Stomach (tissue), 9 donors: ENCODE results near the gene SLC17A3. TPM values are rescaled to one million over a fixed set of nuclear protein-coding genes. Genes with fewer than 3 reads are reported as not detected.

Source experiments
- DNase-seq, 2 donors: peaks; one replicate each; pipeline versions ENCODE4 v3.0.0 to v3.0.0-alpha.2; 2013 to 2019
- H3K27ac ChIP-seq, 5 donors: fragments of 200-600 bp in 4 of 5; sonication (generic) in 4 of 5; one replicate each; pipeline ENCODE4 v1.5.1; 2013 to 2019; ENCODE audit warnings: mild to moderate bottlenecking in 1 of 5, moderate library complexity in 1 of 5
- H3K27me3 ChIP-seq, 3 donors: fragments of 200-600 bp; sonication (generic); one replicate each; pipeline ENCODE4 v1.5.1; 2017 to 2019; ENCODE audit warnings: mixed run types in 1 of 3
- H3K36me3 ChIP-seq, 4 donors: fragments of 200-600 bp; sonication (generic); 1 replicate in 3 of 4; 2 replicates in 1 of 4; pipeline ENCODE4 v1.5.1; 2016 to 2019
- H3K4me1 ChIP-seq, 4 donors: fragments of 200-600 bp; sonication (generic); one replicate each; pipeline ENCODE4 v1.5.1; 2016 to 2019
- H3K4me3 ChIP-seq, 4 donors: fragments of 200-600 bp; sonication (generic) in 3 of 4; one replicate each; pipeline ENCODE4 v1.5.1; 2016 to 2019; ENCODE audit warnings: mild to moderate bottlenecking in 1 of 4
- H3K9me3 ChIP-seq, 4 donors: fragments of 200-600 bp; sonication (generic); one replicate each; pipeline ENCODE4 v1.5.1; 2016 to 2019
- CTCF ChIP-seq, 7 experiments: fragments of 450-650 bp in 4 of 7; fragments of 200-600 bp in 3 of 7; sonication (generic) in 3 of 7; IDR thresholded peaks; one replicate each; pipeline ENCODE4 v1.5.1; 2016 to 2019; ENCODE audit warnings: antibody characterized with exemption in 7 of 7, control low read depth in 2 of 7, mild to moderate bottlenecking in 1 of 7
- EP300 ChIP-seq: sonication (generic); formaldehyde crosslinking; IDR thresholded peaks from one replicate; pipeline ENCODE4 v1.6.1; 2017; ENCODE audit warnings: antibody characterized with exemption
- POLR2A ChIP-seq, 4 donors: fragments of 450-650 bp; IDR thresholded peaks; one replicate each; pipeline ENCODE4 v1.6.1; 2016; ENCODE audit warnings: antibody characterized with exemption in 4 of 4, control low read depth in 2 of 4, mild to moderate bottlenecking in 1 of 4, moderate library complexity in 1 of 4
- POLR2AphosphoS5 ChIP-seq, 3 donors: sonication (generic); formaldehyde crosslinking; IDR thresholded peaks; one replicate each; pipeline ENCODE4 v1.6.1; 2016; ENCODE audit warnings: antibody characterized with exemption in 3 of 3
- WGBS, 5 donors: extraction: QIAGEN DNeasy Blood & Tissue Kit in 3 of 5; methylation state at CpG; one replicate each; pipeline versions ENCODE4 v1.1.5 to v1.1.7; 2013 to 2018; 5-methylcytosine and 5-hydroxymethylcytosine counted together
- intact Hi-C: fragments of 100-400 bp; cut with DNase I; formaldehyde crosslinking; loops from one replicate; pipeline ENCODE4 v1.15.1; 2023; ENCODE audit warnings: low total_unique reads
- polyA plus RNA-seq, 3 donors: library from polyadenylated mRNA; stranded (reverse); fragments of 200-250 nt; gene quantifications; one replicate each; pipeline ENCODE4 v1.2.3, GENCODE V29; 2013
- total RNA-seq, 5 donors: library from RNA; depleted of rRNA; stranded (reverse); fragments of >200 nt; gene quantifications; one replicate each; pipeline versions ENCODE4 v1.1.0 to v1.2.3, GENCODE V29; 2014 to 2016
- donor health status: healthy with polysubstance abuse.
- donor health status: Bipolar disorder and iron deficiency.
- donor health status: healthy.

The SLC17A3 gene
- total and polyA plus RNA-seq, 8 donors, result not detected

DNA sequence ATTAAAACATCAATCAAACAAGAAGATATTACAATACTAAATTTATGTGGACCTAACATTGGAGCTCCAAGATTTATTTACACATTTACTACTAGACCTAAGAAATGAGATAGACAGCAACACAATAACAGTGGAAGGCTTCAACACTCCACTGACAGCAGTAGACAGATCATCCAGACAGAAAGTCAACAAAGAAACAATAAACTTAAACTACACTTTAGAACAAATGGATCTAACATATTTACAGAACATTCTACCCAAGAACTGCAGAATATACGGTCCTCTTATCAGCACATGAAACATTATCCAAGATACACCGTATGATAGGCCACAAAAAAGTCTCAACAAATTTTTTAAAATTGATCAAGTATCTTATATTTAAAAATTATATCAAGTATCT lies 69.2 kb downstream of the SLC17A3 start:
- H3K27me3 ChIP-seq, result no peaks in the 10 kb centered on the region
- H3K36me3 ChIP-seq, result no peaks in the 10 kb centered on the region
- WGBS, 5 donors, result 61 to 80% (median 69%) methylated on average over 2 of the region's 2 CpGs
- no peak overlapping the region for H3K4me3 ChIP-seq
- DNase-seq, result no peak
- no peaks in the 10 kb centered on the region for H3K9me3 ChIP-seq
- intact Hi-C loops, result no loop called here
- no peaks in the 10 kb centered on the region for H3K4me1 ChIP-seq
- no peak for TF ChIP-seq POLR2AphosphoS5 (IDR thresholded peaks at IDR 0.05)
- no peak for TF ChIP-seq CTCF (IDR thresholded peaks at IDR 0.05)
- TF ChIP-seq POLR2A (IDR thresholded peaks at IDR 0.05), result no peak
- no peak for TF ChIP-seq EP300
- H3K27ac ChIP-seq, result no peak overlapping the region

- Histone ChIP-seq H3K9me3 (no peaks in the 10 kb centered on the region), H3K27me3 (no peaks in the 10 kb centered on the region), H3K4me3 (no peak overlapping the region), H3K27ac (no peak overlapping the region), H3K36me3 (no peaks in the 10 kb centered on the region), H3K4me1 (no peaks in the 10 kb centered on the region)
- WGBS, 5 donors, result 69 to 77% (median 74%) methylated on average over 4 of the region's 4 CpGs
- DNase-seq, result no peak
- TF ChIP-seq EP300 (no peak), POLR2A (IDR thresholded peaks at IDR 0.05) (no peak), CTCF (IDR thresholded peaks at IDR 0.05) (no peak), POLR2AphosphoS5 (IDR thresholded peaks at IDR 0.05) (no peak)
- intact Hi-C loops, result no loop called here
These were observed 72.6 kb downstream of the SLC17A3 start for GRCh38 chr6:25801436-25801835.

Other genes starting within 250 kb of the SLC17A3 start
- gene SCGN, start 222.0 kb downstream of the SLC17A3 start, total RNA-seq, result 10 to 100 TPM in 1 of 5 donors, 1 to 10 TPM in 2, under 1 TPM in 1, not detected in 1; 0.89 to 11.9 (median 2.8) TPM
- 1 to 10 TPM; 2.5 to 7.5 (median 4.3) TPM for gene SCGN, start 222.0 kb downstream of the SLC17A3 start, polyA plus RNA-seq
- 10 to 100 TPM in 1 of 5 donors, 1 to 10 TPM in 1, under 1 TPM in 1, not detected in 2; 0.58 to 12.7 (median 1.5) TPM for gene SLC17A4, start 119.5 kb downstream of the SLC17A3 start, total RNA-seq
- not detected for gene SLC17A4, start 119.5 kb downstream of the SLC17A3 start, polyA plus RNA-seq
- not detected for gene SLC17A1, start 42.2 kb downstream of the SLC17A3 start, total RNA-seq
- gene SLC17A1, start 42.2 kb downstream of the SLC17A3 start, polyA plus RNA-seq, result not detected
- not detected for gene SLC17A2, start 56.4 kb upstream of the SLC17A3 start, total RNA-seq
- gene SLC17A2, start 56.4 kb upstream of the SLC17A3 start, polyA plus RNA-seq, result not detected
- gene TRIM38, start 88.6 kb upstream of the SLC17A3 start, total RNA-seq, result 10 to 100 TPM in 2 of 5 donors, 1 to 10 TPM in 3; 4.1 to 11.3 (median 7.8) TPM
- gene TRIM38, start 88.6 kb upstream of the SLC17A3 start, polyA plus RNA-seq, result 1 to 10 TPM; 3.7 to 4.4 (median 4.1) TPM
- 1 to 10 TPM; 3.5 to 8.2 (median 4.5) TPM for gene HFE, start 213.2 kb upstream of the SLC17A3 start, total RNA-seq
- gene HFE, start 213.2 kb upstream of the SLC17A3 start, polyA plus RNA-seq, result 1 to 10 TPM; 1.5 to 3.7 (median 3.5) TPM